Fibroblast of skin of left quadriceps (primary cell): ENCODE measurements around the gene APOC1.
A peak's percentile ranks its signal among the peaks of the same experiment; 100 is the strongest.
"Not testable (repeated sequence)": the region's sequence is repeated elsewhere in the genome, so short reads cannot be mapped to it uniquely, and the experiment has no call there.

Source experiments
- DNase-seq, 2 experiments: peaks; one replicate each; pipeline ENCODE4 v3.0.0-alpha.2; 2013; ENCODE audit warnings: low read depth in 2 of 2

APOC1 gene

DNA sequence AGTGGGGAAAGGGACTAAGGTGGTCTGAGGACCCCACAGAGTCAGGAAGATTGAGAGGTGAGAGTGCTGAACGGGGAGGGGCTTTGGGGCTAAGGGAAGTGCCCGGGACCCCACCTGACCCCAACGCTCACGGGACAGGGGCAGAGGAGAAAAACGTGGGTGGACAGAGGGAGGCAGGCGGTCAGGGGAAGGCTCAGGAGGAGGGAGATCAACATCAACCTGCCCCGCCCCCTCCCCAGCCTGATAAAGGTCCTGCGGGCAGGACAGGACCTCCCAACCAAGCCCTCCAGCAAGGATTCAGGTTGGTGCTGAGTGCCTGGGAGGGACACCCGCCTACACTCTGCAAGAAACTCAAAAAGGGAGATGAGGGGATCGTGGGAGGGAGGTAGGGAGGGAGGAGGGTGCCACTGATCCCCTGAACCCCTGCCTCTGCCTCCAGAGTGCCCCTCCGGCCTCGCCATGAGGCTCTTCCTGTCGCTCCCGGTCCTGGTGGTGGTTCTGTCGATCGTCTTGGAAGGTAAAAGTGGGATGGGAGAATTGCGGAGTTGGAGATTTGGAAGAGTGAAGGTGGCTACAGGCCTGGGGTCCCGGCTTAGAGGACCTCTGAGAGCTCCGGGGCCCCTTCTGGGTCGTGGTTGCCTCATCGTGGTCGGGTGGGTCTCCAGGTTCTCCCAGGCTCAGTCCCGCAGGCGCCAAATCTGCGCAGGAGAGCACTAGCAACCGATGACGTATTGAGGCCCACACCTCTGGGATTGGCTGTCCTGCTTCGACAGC is at the start of gene APOC1:
TSS of gene APOC1 (plus strand) at position 176 of the 774 bp plus-strand sequence. CDS start at position 460, 284 bp downstream.
- DNase-seq = peak; percentile 65

- no peak for DNase-seq
Measured at GRCh38 chr19:44865196-44865767, 49.1 kb upstream of the APOC1 start.

GRCh38 chr19:44866664-44867063 is 47.7 kb upstream of the APOC1 start:
- no peak for DNase-seq

- DNase-seq = no peak
Measured at GRCh38 chr19:44867578-44867977, 46.8 kb upstream of the APOC1 start.

DNA sequence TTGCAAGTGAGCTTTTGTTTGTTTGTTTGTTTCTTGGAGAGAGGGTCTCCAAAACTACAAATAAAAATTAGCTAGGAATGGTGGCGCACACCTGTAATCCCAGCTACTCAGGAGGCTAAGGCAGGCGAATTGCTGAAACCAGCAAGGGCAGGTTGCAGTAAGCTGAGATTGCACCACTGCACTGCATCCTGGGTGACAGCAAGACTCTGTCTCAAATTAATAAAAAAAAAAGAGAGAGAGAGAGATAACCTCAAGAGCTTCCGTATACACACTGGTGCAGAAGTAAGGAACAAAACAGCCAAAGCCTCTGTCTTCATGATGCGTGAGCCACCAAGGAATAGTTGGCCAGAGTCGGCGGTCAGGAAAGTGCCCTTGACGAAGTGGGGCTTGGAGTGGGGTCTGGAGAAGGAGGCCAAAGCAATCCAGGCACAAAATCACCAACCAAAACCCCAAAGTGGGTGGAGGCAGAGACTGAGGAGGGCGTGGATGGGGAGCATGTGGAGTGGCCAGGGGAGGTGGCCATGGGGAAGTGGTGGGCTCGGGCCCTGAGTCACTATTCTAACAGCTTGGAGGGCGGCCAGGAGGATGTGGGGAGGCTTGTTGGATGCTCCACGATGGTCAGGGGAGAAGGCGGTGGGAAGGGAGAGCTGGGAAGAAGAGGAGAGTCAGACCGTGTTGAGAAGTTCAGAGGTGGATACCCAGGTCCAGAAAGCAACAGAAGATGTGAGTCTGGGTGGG is 44.5 kb upstream of the APOC1 start:
- DNase-seq = peak in 1 of 2 experiments; percentile 30

DNA sequence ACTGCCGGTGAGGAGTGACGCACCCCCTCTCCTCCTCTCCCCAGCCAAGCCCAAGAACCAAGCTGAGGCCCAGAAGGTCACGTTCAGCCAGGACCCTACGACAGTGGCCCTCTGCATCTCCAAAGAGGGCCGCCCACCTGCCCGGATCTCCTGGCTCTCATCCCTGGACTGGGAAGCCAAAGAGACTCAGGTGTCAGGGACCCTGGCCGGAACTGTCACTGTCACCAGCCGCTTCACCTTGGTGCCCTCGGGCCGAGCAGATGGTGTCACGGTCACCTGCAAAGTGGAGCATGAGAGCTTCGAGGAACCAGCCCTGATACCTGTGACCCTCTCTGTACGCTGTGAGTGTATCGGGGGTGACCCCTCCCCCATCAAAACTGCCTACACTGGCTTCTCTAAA is 42.6 kb upstream of the APOC1 start:
- no peak for DNase-seq

- no peak for DNase-seq
Measured at GRCh38 chr19:44872661-44873060, 41.7 kb upstream of the APOC1 start.

DNA sequence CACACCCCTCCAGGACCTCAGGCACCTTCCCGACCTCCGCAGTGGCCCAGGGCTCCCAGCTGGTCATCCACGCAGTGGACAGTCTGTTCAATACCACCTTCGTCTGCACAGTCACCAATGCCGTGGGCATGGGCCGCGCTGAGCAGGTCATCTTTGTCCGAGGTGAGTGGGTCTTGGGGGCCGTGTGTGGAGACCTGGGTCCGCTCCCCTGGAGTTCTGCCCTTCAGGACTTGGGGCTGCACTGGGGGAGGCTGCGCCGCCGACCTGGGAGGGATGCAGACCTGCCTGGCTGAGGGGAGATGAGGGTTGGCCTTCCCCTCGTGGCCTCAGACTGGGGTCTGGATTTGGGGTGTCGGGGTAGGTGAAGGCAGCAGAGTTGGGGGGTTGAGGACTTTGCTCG is 40.1 kb upstream of the APOC1 start:
- DNase-seq = no peak

- no peak for DNase-seq
Measured at GRCh38 chr19:44875666-44876451, 38.5 kb upstream of the APOC1 start.

DNA sequence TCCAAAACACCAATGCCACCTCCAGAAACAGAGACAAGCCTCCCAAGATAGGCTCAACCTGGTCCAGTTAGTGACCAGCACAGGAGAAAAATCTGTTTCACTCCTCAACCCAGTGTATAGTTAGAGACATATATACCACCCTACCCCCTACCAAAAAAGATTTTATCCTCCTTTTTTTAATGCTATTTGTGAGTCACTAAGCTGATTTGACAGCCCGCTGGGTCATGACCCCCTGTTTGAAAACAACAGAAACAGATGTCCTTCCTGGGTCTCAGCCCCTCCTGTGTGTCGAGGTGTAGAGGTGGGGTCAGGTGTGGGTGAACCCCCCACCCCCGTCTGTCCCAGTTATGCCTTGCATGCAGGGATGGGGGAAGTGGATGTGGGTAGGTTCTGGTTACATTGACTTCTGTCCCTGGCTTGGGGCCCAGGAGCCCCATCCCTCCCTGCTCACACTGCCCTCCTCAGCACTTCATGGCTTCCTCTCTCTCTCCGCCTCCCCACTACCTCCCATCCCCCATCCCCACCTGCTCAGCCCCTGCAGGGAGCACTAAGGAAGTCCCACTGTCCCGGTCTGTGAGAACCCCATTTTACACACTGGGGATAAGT is 37.4 kb upstream of the APOC1 start:
- DNase-seq = no peak

- DNase-seq = no peak
Measured at GRCh38 chr19:44878120-44878865, 36.1 kb upstream of the APOC1 start.

DNA sequence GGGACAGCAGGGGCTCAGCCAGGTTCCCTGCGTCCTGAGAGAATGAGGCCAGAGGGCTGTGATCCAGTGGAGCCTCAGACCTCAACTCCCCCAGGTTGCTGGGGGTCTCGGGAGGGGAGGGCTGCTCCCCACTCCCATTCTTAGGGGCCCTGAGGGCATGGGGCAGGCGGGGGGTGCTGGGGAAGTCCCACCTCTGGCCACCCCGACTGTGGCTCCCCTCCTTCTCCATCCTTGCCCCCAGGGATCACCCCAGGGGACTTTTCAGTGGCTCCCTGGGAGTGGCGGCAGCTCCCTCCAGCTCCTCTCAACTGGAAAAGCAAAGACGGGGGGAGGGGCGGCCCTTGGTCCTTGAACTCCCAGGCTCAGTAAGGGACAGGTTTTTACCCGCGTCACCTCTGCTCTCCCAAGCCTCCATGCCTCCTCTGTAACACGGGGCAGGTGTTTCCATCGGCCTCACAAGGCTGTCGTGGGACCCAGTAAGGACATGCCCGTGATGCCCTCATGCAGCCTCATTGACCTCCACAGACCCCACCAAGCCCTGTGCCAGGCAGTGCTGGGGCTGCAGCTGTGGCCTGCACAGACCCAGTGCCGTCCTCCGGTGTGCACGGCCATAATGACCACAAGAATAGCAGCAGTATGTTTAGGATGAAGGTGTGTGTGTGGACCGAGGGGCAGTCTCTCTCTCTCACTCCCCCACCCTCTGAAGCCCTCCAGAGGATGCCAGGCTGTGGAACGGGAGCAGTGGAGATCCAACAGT is 34.9 kb upstream of the APOC1 start:
- no peak for DNase-seq

DNA sequence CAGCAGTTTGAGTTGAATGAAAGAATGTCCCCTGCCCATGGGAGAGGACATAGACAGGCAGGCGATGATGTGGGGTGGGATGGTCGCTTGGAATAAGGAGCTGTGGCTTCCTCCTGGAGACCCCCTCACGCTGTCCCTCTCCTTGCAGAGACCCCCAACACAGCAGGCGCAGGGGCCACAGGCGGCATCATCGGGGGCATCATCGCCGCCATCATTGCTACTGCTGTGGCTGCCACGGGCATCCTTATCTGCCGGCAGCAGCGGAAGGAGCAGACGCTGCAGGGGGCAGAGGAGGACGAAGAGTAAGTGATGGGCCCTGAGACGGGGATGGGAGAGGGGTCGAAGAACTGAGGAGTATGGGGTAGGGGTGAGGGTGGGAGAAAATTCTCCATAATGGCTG is 32.3 kb upstream of the APOC1 start:
- no peak for DNase-seq

- DNase-seq = not testable (repeated sequence)
Measured at GRCh38 chr19:44882619-44883397, 31.6 kb upstream of the APOC1 start.

- no peak for DNase-seq
Measured at GRCh38 chr19:44883922-44884321, 30.5 kb upstream of the APOC1 start.

DNA sequence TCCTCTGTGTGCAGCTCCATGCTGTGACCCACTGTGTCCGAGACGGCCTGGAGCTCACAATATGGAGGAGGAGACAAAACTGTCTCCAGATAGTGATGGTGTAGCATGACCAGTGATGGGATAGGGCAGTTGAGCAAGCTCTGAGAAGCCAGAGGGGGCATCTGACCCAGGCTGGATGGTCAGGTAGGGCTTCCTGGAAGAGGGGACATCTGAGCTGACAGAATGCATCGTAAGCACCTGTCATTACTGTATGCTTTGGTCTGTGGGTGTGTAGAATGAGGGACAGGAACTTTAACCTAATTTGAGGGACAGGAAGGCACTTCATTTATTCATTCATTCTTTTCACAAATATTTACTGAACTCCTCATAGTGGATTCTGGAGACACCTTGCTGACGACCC is 29.8 kb upstream of the APOC1 start:
- no peak for DNase-seq

GRCh38 chr19:44886141-44886540 is 28.3 kb upstream of the APOC1 start:
- DNase-seq = no peak

- DNase-seq = no peak
Measured at GRCh38 chr19:44887648-44888047, 26.8 kb upstream of the APOC1 start.

DNA sequence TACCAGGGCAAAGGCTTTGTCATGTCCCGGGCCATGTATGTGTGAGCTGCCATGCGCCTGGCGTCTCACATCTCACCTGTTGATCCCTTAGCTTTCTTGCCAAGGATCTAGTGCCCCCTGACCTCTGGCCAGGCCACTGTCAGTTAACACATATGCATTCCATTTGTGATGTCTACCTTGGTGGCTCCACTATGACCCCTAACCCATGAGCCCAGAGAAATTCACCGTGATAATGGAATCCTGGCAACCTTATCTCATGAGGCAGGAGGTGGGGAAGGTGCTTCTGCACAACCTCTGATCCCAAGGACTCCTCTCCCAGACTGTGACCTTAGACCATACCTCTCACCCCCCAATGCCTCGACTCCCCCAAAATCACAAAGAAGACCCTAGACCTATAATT is 26.1 kb upstream of the APOC1 start:
- not testable (repeated sequence) for DNase-seq
